Testis (tissue), 2 donors: ENCODE data around the gene LAMTOR4.

Experiments used
- CTCF ChIP-seq, 3 experiments: fragments of 450-650 bp in 2 of 3; fragments of 200-600 bp in 1 of 3; sonication (generic) in 1 of 3; IDR thresholded peaks; one replicate each; pipeline ENCODE4 v1.5.1; 2016 to 2019; ENCODE audit warnings: antibody characterized with exemption in 3 of 3, mild to moderate bottlenecking in 2 of 3, moderate library complexity in 1 of 3
- POLR2A ChIP-seq: fragments of 450-650 bp; IDR thresholded peaks from one replicate; pipeline ENCODE4 v1.6.1; 2017; ENCODE audit warnings: antibody characterized with exemption, mild to moderate bottlenecking, moderate library complexity

GRCh38 chr7:100157069-100157333, 8.3 kb downstream of the LAMTOR4 start:
- TF ChIP-seq CTCF (IDR thresholded peaks at IDR 0.05) (no peak), POLR2A (no peak)
